COLO829 (cell line): ENCODE results near the gene ATP5F1A.
"Not testable (repeated sequence)": the region's sequence is repeated elsewhere in the genome, so short reads cannot be mapped to it uniquely, and the experiment has no call there.

Experiments used
- DNase-seq: peaks from one replicate; pipeline ENCODE4 v3.0.0; 2012; ENCODE audit warnings: low spot score

ATP5F1A gene

GRCh38 chr18:46047369-46047768, 50.7 kb downstream of the ATP5F1A start:
- DNase-seq, result not testable (repeated sequence)

- DNase-seq, result no peak
Observed at GRCh38 chr18:46046688-46047087, 51.4 kb downstream of the ATP5F1A start.

GRCh38 chr18:46046126-46046525, 52.0 kb downstream of the ATP5F1A start:
- no peak for DNase-seq

GRCh38 chr18:46042571-46043123, 55.4 kb downstream of the ATP5F1A start:
- DNase-seq, result peak; percentile 36

DNA sequence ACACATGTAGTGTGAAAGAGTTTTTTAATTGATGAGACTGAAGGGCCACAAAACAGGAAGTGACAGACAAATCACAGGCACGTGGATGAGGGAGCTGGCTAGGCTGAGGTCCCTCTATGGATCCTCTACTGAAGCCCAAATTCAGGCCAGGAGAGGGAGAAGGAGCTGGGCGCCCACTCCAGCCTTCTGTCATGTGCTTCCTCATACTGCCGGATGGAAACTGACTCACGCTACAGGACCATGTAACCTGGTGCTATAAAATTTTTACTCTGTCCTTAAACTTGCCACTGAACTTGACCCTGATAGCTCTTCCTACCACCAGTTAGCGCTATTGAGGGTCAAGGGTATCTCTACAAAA, 57.4 kb downstream of the ATP5F1A start:
- DNase-seq, result no peak

- DNase-seq, result no peak
Observed at GRCh38 chr18:46040033-46040746, 57.9 kb downstream of the ATP5F1A start.

- no peak for DNase-seq
Observed at GRCh38 chr18:46037512-46038305, 60.4 kb downstream of the ATP5F1A start.

DNA sequence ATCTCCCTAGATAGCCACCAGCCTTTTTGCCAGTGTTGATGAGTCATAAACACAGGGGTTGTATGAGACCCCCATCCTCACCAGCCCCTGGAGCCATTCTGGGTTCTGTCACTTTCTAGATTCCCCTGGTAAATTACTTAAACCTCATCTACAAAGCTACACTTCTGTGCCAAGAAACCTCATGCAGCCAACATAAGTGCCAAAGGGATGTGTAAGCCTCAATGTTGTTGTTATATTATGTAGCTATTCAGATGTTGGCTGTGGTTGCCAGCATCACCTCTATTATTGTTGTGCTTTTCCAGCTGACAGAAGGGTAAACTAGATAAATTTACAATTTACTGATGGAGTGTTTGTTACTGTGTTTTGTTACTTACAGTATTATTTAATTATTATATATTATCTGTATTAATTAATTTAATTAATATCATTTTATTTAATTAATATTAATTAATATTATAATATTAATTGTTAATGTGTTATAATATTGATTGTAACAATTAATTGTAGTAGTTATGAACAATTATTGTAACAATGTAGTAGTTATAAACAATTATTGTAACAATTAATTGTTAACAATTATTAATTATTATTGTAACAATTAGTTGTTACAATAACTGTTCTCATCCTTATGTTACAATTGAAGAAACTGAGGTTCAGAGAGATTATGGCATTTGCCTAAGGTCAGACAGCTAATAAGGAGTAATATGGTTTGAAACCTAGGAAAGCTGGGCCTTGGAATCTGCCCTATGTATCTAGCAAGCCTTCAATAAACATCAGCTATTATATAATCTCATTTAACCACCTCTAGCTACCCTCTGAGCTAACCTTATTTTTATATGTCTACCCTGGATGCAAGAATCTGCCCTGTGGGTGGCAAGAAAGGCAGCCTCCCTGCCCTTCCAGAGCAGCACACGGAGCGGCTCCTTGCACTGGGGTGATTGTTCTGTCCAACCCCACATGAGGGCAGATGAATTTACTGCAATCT, 62.1 kb downstream of the ATP5F1A start:
- DNase-seq, result no peak

GRCh38 chr18:46034230-46034629, 63.9 kb downstream of the ATP5F1A start:
- no peak for DNase-seq

GRCh38 chr18:46031741-46032140, 66.4 kb downstream of the ATP5F1A start:
- DNase-seq, result no peak
